Esophagus squamous epithelium (tissue), 4 donors: Measurements from ENCODE around the gene CCDC134.

Source experiments
- CTCF ChIP-seq, 6 experiments: fragments of 450-650 bp in 4 of 6; fragments of 200-600 bp in 2 of 6; sonication (generic) in 2 of 6; IDR thresholded peaks; one replicate each; pipeline ENCODE4 v1.5.1; 2016 to 2019; ENCODE audit warnings: antibody characterized with exemption in 6 of 6, mild to moderate bottlenecking in 4 of 6, moderate library complexity in 4 of 6
- POLR2A ChIP-seq, 4 donors: fragments of 450-650 bp; IDR thresholded peaks; one replicate each; pipeline ENCODE4 v1.6.1; 2017; ENCODE audit warnings: antibody characterized with exemption in 4 of 4, mild to moderate bottlenecking in 4 of 4, moderate library complexity in 3 of 4

GRCh38 chr22:41777749-41778425, 22.6 kb upstream of the CCDC134 start:
- TF ChIP-seq POLR2A (IDR thresholded peaks at IDR 0.05) (no peak), CTCF (IDR thresholded peaks at IDR 0.05) (no peak)
